GM12873 (cell line): ENCODE data around the gene NCOA5.

Experiments
- TF ChIP-seq, protein P1 (sequence below): IDR thresholded peaks from 2 replicates; pipeline ENCODE4 v1.5.1; 2012; ENCODE audit warnings: low read depth, mild to moderate bottlenecking, moderate library complexity, low read length, control low read depth; ENCODE audit not compliant: insufficient read depth; ENCODE audit errors: missing control alignments

Gene NCOA5

DNA sequence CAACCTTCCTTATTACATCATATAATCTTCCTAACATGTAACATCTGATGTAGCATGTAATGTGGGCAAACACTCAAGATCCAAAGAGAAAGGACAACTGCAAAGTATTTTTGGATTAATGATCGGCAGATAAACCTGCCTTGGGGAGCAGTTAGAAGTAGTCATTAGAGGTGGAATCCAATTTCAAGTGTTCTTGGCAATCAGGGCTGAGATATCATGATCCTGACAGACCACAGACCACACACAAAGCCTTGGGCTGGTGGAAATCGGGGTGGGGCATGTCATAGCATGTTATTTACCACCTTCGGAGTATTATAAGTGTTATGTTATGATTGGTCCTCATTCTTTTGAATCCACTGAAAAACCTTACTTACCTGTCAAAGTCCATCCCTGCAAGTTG is 16.3 kb downstream of the NCOA5 start:
- TF ChIP-seq, protein P1, sequence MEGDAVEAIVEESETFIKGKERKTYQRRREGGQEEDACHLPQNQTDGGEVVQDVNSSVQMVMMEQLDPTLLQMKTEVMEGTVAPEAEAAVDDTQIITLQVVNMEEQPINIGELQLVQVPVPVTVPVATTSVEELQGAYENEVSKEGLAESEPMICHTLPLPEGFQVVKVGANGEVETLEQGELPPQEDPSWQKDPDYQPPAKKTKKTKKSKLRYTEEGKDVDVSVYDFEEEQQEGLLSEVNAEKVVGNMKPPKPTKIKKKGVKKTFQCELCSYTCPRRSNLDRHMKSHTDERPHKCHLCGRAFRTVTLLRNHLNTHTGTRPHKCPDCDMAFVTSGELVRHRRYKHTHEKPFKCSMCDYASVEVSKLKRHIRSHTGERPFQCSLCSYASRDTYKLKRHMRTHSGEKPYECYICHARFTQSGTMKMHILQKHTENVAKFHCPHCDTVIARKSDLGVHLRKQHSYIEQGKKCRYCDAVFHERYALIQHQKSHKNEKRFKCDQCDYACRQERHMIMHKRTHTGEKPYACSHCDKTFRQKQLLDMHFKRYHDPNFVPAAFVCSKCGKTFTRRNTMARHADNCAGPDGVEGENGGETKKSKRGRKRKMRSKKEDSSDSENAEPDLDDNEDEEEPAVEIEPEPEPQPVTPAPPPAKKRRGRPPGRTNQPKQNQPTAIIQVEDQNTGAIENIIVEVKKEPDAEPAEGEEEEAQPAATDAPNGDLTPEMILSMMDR: no peak

DNA sequence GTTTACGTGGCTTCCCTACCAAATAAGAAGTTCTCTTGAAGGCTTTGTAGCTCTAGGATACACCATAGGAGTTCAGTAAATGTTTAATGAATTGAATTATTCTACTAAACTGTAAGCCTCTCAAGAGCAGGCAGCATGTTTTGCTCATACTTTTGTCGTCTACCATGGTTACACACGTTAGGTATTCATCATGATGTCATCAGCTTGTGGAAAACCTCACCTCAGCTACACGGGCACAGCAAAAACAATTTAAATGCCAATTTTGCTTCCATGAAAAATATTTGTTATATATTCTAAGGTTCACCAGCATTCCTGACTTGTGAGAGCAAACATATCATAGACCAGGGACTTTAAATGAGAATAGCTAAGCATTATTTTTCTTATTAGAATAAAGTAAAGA is 16.7 kb downstream of the NCOA5 start:
- TF ChIP-seq, protein P1: no peak

DNA sequence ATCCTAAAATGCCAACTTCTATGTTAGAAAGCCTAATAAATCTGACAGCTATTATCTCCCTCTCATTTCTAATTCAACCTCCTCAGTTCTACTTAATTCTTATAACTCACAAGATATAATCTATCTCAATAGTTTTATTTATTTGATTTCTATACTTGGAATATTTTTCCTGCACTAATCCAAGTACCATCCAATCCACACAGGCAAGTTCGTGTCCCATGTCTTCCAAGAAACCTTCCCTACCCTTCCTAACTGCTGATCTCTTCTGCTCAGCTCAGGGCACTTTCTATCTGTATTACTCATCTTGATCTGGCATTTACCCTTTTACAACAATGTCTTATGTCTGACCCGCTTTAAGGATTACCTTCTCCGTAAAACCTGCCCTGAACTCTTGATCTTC is 18.2 kb downstream of the NCOA5 start:
- TF ChIP-seq, protein P1: no peak

DNA sequence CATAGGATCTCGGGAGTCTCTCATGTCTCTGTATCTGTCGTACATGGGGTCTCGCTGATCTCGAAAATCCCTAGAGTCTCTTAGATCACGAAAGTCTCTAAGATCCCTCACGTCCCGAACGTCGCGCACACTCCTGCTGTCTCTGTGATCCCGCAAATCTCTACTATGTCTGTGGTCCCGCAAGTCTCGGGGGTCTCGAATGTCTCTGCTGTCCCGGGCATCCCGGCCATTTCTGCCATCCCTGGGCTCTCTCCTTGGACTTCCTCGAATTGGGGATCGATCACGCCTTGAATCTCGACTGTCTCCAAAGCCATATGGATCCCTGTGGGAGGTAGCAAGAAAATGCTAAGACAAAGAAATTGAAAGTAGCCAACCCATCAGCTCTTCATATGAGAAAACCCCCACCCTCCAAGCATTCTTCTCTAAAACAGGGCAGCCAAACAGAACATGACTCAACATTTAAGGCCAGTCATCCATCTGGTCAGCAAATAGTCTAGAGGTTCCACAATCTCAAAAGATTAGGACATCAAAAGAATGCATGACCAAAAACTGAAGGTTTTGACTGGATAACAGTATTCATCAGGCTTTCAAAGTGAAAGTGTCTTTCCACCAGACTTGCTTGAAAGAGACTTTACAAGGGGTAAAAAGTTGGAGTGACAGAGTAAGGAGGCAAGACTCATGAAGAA is 19.4 kb downstream of the NCOA5 start:
- TF ChIP-seq, protein P1: no peak

DNA sequence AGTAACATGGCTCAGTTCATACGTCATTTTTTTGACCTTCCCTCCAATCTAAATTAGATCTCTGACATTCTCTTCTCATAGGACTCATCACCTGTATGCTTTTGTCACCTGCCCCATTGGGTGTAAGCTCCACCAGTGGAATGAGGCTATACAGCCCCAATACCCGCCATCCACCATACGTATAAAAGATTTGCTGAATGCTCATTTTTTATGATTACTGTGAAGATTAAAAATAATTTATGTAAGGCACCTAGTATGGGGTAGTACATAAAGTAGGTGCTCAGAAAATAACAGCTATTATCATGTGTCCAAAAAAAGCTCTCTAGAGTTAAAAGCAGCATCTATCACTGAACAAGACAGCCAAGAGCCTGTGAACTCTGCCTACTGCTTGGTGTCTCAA is 24.1 kb downstream of the NCOA5 start:
- TF ChIP-seq, protein P1: no peak

DNA sequence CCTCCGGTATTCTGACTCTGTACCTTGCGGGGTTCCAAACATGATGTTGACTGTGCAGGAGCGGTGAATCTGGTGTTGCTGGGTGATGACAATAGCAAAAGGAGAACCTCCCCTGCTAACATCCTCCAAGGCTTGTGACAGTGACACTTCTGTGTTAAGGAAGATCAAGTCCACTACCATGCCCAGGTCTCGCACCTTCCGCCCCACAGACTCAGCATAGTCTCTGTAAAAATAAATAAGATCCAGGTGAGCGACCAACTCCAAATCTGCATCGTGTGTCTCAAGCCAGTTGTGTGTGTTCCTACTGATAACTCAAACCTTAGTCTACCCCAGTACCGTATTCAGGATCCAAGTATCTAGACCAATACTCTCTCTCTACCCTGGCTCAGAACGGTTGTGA is 24.8 kb downstream of the NCOA5 start:
- TF ChIP-seq, protein P1: no peak

DNA sequence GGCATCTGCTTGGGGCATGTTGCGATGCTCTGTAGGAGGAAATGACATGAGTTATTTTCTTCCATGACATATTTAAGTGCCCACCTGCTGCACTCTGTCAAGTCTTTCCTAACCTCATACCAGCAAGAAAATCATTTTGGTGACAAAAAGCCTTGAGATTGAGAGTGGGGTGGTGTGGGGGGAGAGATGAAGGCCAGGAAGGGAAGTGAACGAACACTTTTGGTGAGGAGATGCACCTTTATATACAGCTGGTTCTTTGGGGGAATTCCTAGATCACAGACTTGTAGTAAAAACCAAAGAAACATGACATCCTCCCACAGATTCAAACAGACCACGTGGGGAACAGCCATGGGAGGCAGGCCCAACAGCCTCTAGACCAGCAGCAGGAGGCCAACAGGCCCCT is 26.1 kb downstream of the NCOA5 start:
- TF ChIP-seq, protein P1: no peak
